22Rv1 (cell line): ENCODE measurements around the gene TRIM61.

Source experiments
- ZFX ChIP-seq: fragments of 450-650 bp; IDR thresholded peaks from 2 replicates; pipeline ENCODE4 v1.6.1; 2017; ENCODE audit warnings: antibody characterized with exemption, borderline replicate concordance
- TF ChIP-seq, protein P1 (sequence below): fragments of 450-650 bp; IDR thresholded peaks from 2 replicates; pipeline ENCODE4 v1.5.1; 2017; ENCODE audit warnings: mild to moderate bottlenecking

DNA sequence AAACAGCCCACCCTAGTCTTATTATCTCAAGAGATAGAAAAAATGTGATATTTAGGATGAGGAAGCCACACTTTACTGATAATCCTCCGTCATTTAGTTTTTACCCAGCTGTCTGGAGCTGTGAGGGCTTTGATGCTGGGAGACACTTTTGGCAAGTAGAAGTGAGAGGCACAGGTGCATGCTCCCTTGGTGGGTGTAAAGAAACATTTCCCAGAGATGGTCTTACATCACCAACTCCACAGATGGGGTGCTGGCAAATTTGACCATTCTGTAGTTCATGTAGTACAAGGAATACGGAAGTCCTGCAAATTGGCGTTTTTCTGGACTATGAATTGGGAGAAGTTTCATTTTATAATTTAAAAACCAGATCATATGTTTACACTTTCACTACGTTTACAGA, 28.5 kb downstream of the TRIM61 start:
- TF ChIP-seq, protein P1, sequence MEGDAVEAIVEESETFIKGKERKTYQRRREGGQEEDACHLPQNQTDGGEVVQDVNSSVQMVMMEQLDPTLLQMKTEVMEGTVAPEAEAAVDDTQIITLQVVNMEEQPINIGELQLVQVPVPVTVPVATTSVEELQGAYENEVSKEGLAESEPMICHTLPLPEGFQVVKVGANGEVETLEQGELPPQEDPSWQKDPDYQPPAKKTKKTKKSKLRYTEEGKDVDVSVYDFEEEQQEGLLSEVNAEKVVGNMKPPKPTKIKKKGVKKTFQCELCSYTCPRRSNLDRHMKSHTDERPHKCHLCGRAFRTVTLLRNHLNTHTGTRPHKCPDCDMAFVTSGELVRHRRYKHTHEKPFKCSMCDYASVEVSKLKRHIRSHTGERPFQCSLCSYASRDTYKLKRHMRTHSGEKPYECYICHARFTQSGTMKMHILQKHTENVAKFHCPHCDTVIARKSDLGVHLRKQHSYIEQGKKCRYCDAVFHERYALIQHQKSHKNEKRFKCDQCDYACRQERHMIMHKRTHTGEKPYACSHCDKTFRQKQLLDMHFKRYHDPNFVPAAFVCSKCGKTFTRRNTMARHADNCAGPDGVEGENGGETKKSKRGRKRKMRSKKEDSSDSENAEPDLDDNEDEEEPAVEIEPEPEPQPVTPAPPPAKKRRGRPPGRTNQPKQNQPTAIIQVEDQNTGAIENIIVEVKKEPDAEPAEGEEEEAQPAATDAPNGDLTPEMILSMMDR, result no peak
- no peak for TF ChIP-seq ZFX
